Measurements from ENCODE around the gene CEP104.

Gene CEP104

DNA sequence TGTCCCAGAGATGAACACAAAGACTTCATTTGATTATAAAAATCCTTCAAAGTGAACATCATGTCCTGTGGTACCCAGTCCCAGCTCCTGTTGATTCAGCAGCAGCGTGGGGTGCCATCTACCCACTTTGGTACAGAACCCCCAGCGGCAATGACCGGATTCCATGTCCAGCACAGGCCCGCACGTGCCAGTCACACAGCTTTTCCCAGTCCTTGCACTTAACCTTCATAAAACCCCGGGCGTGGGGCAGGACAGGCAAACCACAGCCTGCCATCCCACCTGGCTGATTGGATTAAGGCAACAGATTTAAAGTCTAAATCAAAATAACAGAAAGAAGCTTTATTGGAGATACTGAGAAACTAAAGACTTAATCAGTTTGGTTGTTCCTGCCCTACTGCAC is 15.5 kb downstream of the CEP104 start:
- no peak for TF ChIP-seq CTCF (IDR thresholded peaks at IDR 0.05; ENCODE audit: low read depth, low read length)
- H3K27ac ChIP-seq = no peak overlapping the region
- H3K27me3 ChIP-seq (ENCODE audit: insufficient read depth, low read depth, severe bottlenecking) = no peaks in the 10 kb centered on the region
- no peak overlapping the region for H3K4me3 ChIP-seq (ENCODE audit: low read depth, low read length)
- peaks cover 54% of the 10 kb centered on the region for H3K36me3 ChIP-seq
- H3K9me3 ChIP-seq (ENCODE audit: severe bottlenecking) = no peaks in the 10 kb centered on the region
- DNase-seq = peak; percentile 55

- H3K36me3 ChIP-seq = peaks cover 45% of the 10 kb centered on the region
- no peak for TF ChIP-seq CTCF (IDR thresholded peaks at IDR 0.05; ENCODE audit: low read depth, low read length)
Observed at GRCh38 chr1:3838788-3839187, 18.2 kb downstream of the CEP104 start.

DNA sequence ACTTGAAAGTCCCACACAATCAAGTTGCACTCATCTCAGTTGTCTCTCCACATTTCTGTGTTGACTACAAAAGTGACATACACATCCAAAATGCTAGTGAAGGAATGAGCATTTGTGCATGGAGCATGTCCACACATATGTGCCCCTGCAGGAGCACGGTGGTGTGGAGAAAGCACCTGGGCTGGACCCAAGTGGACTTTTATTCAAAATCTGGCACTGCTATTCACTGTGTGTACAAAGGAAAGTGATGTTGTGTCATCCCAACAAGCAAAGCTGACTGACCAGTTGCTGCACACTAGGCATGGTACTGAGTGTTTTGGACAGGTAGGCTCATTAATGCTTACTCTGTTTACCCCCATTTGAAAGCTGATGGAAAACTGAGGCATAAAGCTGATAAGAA is 19.3 kb downstream of the CEP104 start:
- no peak for DNase-seq
- H3K27me3 ChIP-seq (ENCODE audit: insufficient read depth, low read depth, severe bottlenecking) = no peaks in the 10 kb centered on the region
- peaks cover 48% of the 10 kb centered on the region for H3K36me3 ChIP-seq
- no peak for TF ChIP-seq CTCF (IDR thresholded peaks at IDR 0.05; ENCODE audit: low read depth, low read length)
- no peak overlapping the region for H3K4me3 ChIP-seq (ENCODE audit: low read depth, low read length)
- no peak overlapping the region for H3K27ac ChIP-seq
- no peaks in the 10 kb centered on the region for H3K9me3 ChIP-seq (ENCODE audit: severe bottlenecking)

More at GRCh38 chr1:3838788-3839187, 18.2 kb downstream of the CEP104 start:
- Histone ChIP-seq H3K27me3 (ENCODE audit: insufficient read depth, low read depth, severe bottlenecking) (no peaks in the 10 kb centered on the region), H3K4me3 (ENCODE audit: low read depth, low read length) (no peak overlapping the region), H3K9me3 (ENCODE audit: severe bottlenecking) (no peaks in the 10 kb centered on the region), H3K27ac (no peak overlapping the region)
- DNase-seq = no peak

GRCh38 chr1:3837200-3837599 is 19.8 kb downstream of the CEP104 start:
- Histone ChIP-seq H3K36me3 (peaks cover 45% of the 10 kb centered on the region), H3K4me3 (ENCODE audit: low read depth, low read length) (no peak overlapping the region), H3K9me3 (ENCODE audit: severe bottlenecking) (no peaks in the 10 kb centered on the region), H3K27me3 (ENCODE audit: insufficient read depth, low read depth, severe bottlenecking) (no peaks in the 10 kb centered on the region), H3K27ac (no peak overlapping the region)
- DNase-seq = no peak
- no peak for TF ChIP-seq CTCF (IDR thresholded peaks at IDR 0.05; ENCODE audit: low read depth, low read length)

GRCh38 chr1:3836421-3836820 is 20.6 kb downstream of the CEP104 start:
- peaks cover 45% of the 10 kb centered on the region for H3K36me3 ChIP-seq
- TF ChIP-seq CTCF (IDR thresholded peaks at IDR 0.05; ENCODE audit: low read depth, low read length) = no peak
- no peak overlapping the region for H3K27ac ChIP-seq
- DNase-seq = no peak
- H3K4me3 ChIP-seq (ENCODE audit: low read depth, low read length) = no peak overlapping the region
- no peaks in the 10 kb centered on the region for H3K9me3 ChIP-seq (ENCODE audit: severe bottlenecking)
- no peaks in the 10 kb centered on the region for H3K27me3 ChIP-seq (ENCODE audit: insufficient read depth, low read depth, severe bottlenecking)

GRCh38 chr1:3834701-3835100 is 22.3 kb downstream of the CEP104 start:
- DNase-seq = no peak
- Histone ChIP-seq H3K4me3 (ENCODE audit: low read depth, low read length) (no peak overlapping the region), H3K9me3 (ENCODE audit: severe bottlenecking) (no peaks in the 10 kb centered on the region), H3K27me3 (ENCODE audit: insufficient read depth, low read depth, severe bottlenecking) (no peaks in the 10 kb centered on the region), H3K36me3 (peaks cover 49% of the 10 kb centered on the region), H3K27ac (no peak overlapping the region)
- no peak for TF ChIP-seq CTCF (IDR thresholded peaks at IDR 0.05; ENCODE audit: low read depth, low read length)
